GM13977 (cell line): ENCODE measurements around the gene HOXB3.

Experiments
- DNase-seq: peaks from one replicate; pipeline ENCODE4 v3.0.0; 2012; ENCODE audit warnings: low spot score
- CTCF ChIP-seq: IDR thresholded peaks from 2 replicates; pipeline ENCODE4 v1.5.1; 2012; ENCODE audit warnings: mild to moderate bottlenecking, control low read depth; ENCODE audit not compliant: insufficient read depth; ENCODE audit errors: extremely low read depth, missing control alignments
- in situ Hi-C: fragments of 300-500 bp; cut with MboI; formaldehyde crosslinking; loops from one replicate; pipeline ENCODE4 v1.12.0; 2022; ENCODE audit warnings: low sequenced_read_pairs, low pct_unique_long_range_greater_than_20kb, mixed read lengths, inconsistent platforms; ENCODE audit not compliant: unreplicated experiment

HOXB3 gene

DNA sequence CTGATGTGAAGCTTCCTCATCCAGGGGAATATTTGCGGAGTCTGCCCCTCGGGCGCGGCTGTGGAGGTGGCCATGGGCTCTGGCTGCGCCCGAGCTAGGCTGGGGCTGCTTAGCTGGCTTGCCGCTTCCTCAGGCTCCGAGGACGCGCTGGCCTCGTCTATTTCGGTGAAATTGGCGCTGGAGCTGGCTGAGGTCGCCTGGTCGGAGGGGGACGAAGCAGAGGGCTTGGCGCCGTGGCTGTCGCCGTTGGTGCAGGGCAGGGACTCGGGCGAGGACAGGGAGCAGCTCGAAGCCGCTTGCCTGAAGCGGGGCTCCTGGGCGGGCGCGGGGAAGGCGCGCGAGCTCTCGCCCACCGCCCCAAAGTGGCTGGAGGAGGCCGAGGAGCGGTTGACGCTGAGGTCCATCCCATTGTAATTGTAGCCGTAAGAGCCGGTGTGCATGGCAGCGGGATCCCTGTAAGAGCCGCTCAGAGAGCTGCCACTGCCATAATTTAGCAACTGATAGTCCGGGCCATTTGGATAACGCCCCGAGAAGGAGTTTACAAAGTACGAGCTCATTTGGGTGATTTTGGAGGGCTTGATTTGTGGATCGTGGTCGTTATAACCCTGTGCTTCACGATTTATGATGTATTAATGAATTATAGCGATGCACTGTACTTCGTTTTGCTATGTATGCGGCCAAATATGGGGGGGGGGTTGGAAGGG lies 3.2 kb upstream of the HOXB3 start, which contains the start of gene HOXB5:
TSS of gene HOXB5 (minus strand) at position 654 of the 704 bp plus-strand sequence. CDS start at position 557, 97 bp downstream.
- in situ Hi-C loops, result no loop called here
- TF ChIP-seq CTCF, result no peak
- DNase-seq, result no peak

GRCh38 chr17:48592577-48592976 lies 2.5 kb upstream of the HOXB3 start:
- no peak for TF ChIP-seq CTCF
- no peak for DNase-seq
- in situ Hi-C loops, result no loop called here

DNA sequence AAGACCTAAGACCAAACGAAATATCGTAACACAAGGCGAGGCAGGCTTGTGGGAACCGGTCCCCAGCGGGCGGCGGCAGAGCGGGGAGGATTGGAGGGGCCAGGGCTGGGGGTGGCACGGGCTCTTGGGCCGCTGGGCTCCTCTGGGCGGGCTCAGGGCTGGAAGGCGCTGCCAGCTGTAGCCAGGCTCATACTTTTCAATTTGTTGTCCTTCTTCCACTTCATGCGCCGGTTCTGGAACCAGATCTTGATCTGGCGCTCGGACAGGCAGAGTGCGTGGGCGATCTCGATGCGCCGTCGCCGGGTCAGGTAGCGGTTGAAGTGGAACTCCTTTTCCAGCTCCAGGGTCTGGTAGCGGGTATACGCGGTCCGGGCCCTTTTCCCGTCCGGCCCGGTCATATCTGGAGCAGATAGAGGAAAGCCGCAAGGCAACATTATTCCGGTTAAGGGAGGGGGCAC lies 2.0 kb upstream of the HOXB3 start:
- in situ Hi-C loops, result no loop called here
- no peak for DNase-seq
- TF ChIP-seq CTCF, result no peak

GRCh38 chr17:48591255-48592056 lies 1.4 kb upstream of the HOXB3 start:
- no peak for DNase-seq
- no peak for TF ChIP-seq CTCF
- in situ Hi-C loops, result no loop called here

DNA sequence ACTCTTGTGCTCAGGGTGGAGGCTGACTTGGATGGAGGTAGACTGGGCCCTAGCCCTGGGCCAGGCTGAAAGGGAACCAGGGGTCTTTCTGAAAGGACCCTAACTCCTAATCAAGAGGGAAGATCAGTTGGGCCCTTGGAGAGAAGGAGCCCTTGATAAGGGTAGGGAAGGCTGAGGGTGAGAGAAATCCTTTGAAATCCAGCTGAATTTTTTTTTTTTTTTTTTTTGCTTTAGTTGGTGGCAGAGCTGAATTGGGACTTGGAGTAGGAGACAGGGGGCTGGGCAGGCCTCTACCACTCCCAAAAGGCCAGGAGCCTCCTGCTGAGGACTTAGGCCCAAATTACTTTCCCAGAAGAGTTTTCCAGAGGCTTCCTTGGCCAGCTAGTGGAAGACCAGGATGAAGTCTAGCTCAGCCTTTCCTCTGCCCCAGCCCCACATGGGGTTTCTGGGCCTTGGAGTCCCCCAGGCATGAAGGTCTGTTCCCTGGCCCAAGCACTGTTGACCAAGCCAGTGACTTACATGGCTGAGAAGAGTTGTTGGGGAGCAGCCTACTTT lies 643 bp upstream of the HOXB3 start:
- in situ Hi-C loops, result no loop called here
- DNase-seq, result no peak
- no peak for TF ChIP-seq CTCF

DNA sequence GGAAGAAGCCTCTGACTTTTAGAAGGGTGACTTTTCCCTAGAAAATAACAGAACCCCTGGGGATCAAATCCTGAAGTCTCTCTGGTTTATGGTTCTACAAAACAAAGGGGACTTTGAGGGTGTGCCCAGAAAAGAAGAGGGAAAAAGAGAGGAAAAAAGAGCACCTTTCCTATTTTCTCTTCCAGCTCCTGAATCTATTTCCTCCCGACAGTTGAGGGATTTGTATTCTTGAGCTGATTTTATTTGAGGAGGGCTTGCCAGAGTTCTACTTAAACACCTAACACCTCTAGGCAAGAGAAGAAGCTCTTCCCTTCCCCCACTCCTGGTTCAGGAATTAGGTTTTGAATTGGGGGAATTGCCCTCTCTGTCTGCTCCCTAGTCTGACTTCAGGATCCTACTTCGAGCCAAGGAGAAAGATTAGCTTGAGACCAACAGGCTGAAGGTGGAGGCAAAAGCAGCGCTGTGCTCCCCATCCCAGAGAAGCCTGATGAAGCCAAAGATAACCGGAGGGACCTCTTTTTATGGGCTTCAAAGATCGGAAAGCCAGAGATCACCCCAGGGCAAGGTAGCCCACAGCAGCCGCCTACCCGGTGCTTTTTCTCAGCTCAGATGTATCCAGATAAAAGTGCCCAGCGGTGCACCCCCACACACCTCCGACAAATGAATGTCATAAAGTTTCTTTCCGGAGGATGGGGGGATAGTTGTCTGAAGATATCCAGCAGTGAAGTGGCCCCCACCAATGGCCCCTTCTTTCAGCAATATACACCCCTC lies 796 bp downstream of the HOXB3 start:
- TF ChIP-seq CTCF, result no peak
- no peak for DNase-seq
- in situ Hi-C loops, result no loop called here
